A673 (cell line): Measurements from ENCODE around the gene PLK2.

Experiments
- CTCF ChIP-seq: fragments of 300-800, 200-600 bp; sonication (generic); conservative IDR thresholded peaks from 2 replicates; pipeline ENCODE4 v1.5.1; 2017; ENCODE audit warnings: low read depth, mild to moderate bottlenecking, antibody characterized with exemption, low read length, moderate library complexity, mixed read lengths
- EZH2 ChIP-seq: fragments of 200-600 bp; sonication (generic); IDR thresholded peaks from 2 replicates; pipeline ENCODE4 v1.6.1; 2017; ENCODE audit warnings: borderline replicate concordance, low read depth, mild to moderate bottlenecking, mixed read lengths, antibody characterized with exemption, low read length; ENCODE audit not compliant: poor library complexity, severe bottlenecking

- TF ChIP-seq CTCF (no peak), EZH2 (no peak)
These were observed 52.7 kb downstream of the PLK2 start for GRCh38 chr5:58407042-58407719.
